GM18519 (cell line): ENCODE results near the gene NEUROD2.

Source experiments
- ATAC-seq: cut with Tn5 transposase; IDR thresholded peaks from one replicate; pipeline ENCODE4 v1.9.1; 2021; ENCODE audit warnings: mild to moderate bottlenecking, moderate library complexity; ENCODE audit not compliant: unreplicated experiment, low FRiP score

Gene NEUROD2

DNA sequence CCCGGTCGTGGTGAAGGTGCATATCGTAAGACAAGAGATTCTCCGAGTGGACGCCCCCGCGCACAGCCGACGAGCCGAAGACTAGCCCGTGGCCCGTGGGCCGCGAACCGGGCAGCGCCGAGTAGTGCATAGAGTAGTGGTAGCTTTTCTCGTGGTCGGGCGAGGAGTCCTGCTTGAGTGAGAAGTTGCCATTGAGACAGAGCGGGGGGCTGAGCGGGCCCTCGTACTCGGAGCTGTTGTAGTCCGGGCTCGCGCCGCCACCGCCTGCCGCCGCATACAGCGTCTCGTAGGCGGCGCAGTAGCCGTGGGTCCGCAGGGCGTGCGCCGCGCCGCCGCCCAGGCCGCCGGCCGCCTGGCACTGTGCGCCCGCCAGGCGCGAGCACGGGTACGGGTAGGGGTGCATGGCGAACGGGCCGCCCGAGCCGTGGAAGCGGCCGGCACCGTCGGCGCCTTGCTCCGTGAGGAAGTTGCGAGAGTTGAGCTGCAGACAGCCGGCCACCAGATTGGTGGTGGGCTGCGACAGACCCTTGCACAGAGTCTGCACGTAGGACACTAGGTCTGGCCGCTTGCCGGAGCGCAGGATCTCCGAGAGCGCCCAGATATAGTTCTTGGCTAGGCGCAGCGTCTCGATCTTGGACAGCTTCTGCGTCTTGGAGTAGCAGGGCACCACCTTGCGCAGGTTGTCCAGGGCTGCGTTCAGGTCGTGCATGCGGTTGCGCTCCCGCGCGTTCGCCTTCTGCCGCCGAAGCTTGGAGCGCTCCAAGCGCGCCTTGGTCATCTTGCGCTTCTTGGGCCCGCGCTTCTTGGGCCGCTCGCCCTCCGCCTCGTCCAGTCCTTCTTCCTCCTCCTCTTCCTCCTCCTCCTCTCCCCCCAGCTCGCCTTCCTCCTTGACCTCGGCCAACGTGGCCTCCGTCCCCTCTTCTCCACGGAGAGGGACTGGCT is 2.0 kb downstream of the NEUROD2 start:
- no peak for ATAC-seq

- no peak for ATAC-seq
Measured at GRCh38 chr17:39604911-39605491, 2.7 kb downstream of the NEUROD2 start.

GRCh38 chr17:39603304-39604016 is 4.3 kb downstream of the NEUROD2 start:
- ATAC-seq: no peak

DNA sequence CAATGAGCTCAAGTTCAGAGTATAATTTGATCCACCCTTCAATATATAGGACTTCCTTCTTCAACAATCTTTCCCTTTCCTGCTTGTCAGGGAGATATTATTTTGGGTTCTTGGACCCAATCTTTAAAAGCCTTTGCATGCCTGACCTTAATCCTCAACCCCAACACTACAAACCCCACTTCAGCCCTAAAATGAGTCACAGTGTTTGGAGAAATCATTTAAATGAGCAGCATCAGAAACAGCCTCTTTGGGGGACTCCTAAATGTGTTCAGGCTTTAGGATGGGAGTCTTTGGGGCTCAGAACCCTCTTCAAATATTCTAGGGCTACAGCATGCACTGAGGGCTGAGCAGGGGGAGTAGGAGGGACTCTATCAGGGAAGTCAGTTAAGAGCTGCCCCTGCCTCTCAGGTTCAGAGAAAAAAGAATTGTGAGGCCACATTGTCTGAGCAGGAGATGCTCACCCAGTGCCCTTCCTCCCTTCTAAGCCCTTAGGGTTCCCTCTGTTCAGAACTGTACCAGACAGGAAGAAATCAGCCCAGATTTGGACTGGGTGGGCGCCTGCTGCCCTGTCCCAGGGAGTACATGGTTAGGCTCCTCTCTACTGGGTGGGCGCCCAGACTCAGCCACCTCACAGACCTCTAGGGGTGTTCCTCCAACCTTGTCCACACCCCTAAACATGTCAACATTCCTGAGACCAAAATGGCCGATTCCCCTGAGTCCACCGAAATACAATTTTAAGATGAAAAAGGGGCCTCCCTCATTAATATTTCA is 5.0 kb downstream of the NEUROD2 start:
- no peak for ATAC-seq

- ATAC-seq: no peak
Measured at GRCh38 chr17:39601758-39602532, 5.8 kb downstream of the NEUROD2 start.

GRCh38 chr17:39600997-39601597 is 6.6 kb downstream of the NEUROD2 start:
- ATAC-seq: no peak

DNA sequence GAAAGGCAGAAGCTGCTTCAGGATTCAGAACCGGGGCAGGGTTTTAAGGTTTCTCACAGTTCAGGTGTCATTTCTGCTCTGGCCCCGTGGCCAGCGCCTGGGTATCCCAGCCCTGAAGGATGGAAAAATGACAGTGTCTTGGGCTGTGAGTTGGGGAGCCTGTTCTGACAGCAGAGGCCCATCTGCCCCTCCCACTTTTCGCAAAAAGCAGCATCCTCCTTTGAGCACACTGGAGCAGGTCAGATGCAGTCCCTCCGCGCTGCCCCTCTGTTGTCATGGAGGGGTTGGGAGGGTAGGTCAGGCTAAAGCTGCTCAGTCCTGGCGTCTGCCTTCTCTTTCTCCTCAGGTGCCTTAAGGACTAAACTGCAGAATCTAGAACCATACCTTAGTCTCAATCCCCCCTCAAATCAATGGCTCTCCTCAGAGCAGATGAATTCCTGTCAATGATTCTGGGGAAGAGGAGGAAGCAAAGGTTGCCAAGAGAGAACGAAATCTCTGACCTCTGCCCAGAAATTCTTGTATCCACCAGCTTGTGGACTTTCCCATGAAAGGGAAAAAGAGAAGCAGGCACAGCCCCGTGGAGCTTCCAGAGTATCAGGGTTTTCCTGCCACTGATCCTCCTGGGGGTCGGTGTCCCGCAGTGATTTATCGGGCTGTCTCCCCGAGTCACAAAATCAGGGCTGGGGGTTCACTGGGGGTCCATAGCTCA is 7.3 kb downstream of the NEUROD2 start:
- ATAC-seq: no peak

DNA sequence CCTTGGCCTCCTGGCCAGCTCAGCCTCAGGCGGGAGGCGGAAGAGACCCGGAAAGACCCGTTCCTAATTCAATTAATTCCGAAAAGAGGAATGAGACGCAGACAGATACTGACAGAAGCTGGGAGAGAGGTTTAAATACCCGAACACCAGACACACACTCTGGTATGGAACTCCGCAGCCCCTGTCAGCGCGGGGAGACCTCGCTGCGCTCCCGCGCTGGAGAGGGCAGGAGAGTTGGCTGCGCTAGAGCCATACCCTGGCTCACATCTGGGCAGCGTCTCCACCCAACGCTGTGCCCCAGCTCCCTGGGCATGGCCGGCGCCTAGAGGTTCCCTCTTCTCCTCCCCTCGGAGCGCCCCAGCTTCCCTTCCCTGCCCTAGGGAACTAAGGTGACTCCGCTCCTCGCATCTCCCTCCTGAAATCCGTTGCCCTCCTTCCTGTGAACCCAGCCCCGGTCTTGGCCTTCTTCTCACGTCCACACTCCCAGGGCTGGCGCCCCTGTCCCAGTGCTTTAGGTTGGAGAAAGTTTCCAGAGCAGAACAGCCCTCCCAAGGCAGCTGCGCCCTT is 8.0 kb downstream of the NEUROD2 start:
- no peak for ATAC-seq

DNA sequence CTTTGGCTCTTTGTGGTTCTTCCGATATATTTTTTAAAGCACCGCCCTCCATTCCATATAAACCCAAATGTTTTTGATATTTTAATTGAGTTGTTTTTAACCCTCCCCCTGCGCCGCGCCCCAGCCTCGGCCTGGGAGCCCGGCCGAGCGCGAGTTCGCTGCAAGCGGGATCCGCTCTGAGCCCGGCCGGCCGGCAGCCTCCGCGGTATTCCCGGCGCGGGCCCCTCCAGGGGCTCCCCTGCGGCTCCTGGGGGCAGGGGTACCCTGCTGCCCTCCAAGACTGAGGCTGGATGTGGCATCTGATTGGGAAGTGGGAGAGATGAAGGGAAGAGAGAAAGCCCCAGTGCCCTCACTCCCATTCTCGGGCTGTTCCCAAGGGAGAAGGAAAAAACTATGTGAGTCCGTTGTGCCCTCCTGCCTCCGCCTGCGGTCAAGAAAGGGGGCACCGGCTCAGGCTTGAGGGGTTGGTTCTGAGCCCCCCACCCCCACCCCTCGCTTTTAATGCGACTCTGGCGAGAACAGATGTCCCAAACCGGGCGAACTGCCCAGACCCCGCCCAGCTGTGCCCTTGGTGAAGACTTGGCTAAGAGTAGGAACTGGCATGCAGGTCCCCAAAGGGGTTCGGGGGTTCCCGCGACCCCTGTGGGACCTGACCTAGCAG is 8.6 kb downstream of the NEUROD2 start:
- ATAC-seq: no peak

- no peak for ATAC-seq
Measured at GRCh38 chr17:39598630-39599003, 9.1 kb downstream of the NEUROD2 start.

DNA sequence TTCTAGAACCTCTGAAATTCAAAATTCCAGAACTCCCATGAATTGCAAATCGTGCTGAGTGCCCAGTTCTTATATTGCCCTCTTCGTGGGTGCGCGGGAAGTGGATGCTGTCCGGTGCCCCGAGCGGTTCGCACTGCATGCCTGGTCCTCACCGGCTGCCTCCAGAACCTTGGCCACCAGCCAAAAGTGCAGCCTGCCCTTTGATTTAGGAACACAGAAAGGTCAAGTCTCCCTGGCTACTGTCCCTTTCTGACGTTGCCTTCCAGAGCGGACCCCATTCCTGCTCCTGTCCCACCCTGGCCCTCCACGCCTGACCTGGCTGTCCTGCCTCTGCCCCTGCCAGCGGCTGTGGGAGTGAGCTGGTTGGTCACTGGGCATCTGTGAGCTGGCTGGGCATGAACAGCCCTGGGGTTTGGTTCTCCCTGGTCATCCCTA is 9.7 kb downstream of the NEUROD2 start:
- no peak for ATAC-seq

- no peak for ATAC-seq
Measured at GRCh38 chr17:39597372-39598046, 10.2 kb downstream of the NEUROD2 start.

- no peak for ATAC-seq
Measured at GRCh38 chr17:39596543-39597267, 11.0 kb downstream of the NEUROD2 start.

DNA sequence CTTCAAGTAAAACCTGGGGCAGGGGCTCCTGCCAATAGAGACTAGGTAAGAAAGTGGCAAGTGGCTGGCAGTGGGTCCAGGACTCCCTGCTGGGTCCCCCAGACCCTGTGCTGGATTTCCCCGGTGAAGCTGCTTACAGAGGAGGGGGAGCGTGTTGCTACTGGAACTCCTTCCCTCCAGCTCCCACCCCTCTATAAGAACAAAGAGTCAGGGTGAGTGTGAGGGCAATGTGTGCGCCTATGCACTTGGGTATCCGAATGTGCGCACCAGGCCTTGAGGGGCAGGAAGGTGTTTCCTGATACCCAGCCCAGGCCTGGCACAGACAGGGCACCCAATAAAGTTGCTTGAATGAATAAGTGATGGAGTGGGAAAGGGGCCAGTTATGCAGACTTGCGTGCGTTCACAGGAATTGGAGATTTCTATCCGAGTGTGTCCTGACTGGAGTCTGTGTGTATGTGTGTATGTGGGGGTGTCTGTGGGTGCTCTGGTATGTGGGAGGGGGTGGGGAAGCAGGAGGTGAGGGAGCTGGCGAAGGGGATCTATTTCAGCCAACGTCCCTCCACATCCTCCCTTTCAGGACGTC is 11.7 kb downstream of the NEUROD2 start:
- ATAC-seq: no peak

- ATAC-seq: no peak
Measured at GRCh38 chr17:39595294-39595693, 12.4 kb downstream of the NEUROD2 start.

GRCh38 chr17:39593371-39593770 is 14.3 kb downstream of the NEUROD2 start:
- no peak for ATAC-seq
